Sigmoid colon (tissue), 4 donors: ENCODE measurements around the gene EPHA4.

Source experiments
- CTCF ChIP-seq, 4 experiments: fragments of 450-650 bp in 3 of 4; fragments of 200-600 bp in 1 of 4; IDR thresholded peaks; one replicate each; pipeline ENCODE4 v1.5.1; 2016 to 2019; ENCODE audit warnings: antibody characterized with exemption in 4 of 4, mild to moderate bottlenecking in 3 of 4, moderate library complexity in 2 of 4
- POLR2A ChIP-seq, 2 donors: fragments of 450-650 bp; IDR thresholded peaks; one replicate each; pipeline ENCODE4 v1.6.1; 2016; ENCODE audit warnings: antibody characterized with exemption in 2 of 2, mild to moderate bottlenecking in 2 of 2, moderate library complexity in 2 of 2
- POLR2AphosphoS5 ChIP-seq, 4 donors: sonication (generic); formaldehyde crosslinking; IDR thresholded peaks; one replicate each; pipeline ENCODE4 v1.6.1; 2017; ENCODE audit warnings: antibody characterized with exemption in 4 of 4

- no peak for TF ChIP-seq CTCF (IDR thresholded peaks at IDR 0.05)
- peak in 2 of 4 donors; percentile 20 to 36 for TF ChIP-seq POLR2AphosphoS5 (IDR thresholded peaks at IDR 0.05)
- TF ChIP-seq POLR2A (IDR thresholded peaks at IDR 0.05): peak in 1 of 2 donors; percentile 10
Measured at GRCh38 chr2:221572821-221573429, 821 bp upstream of the EPHA4 start.
